Mucosa of descending colon (tissue), 3 donors: ENCODE results near the gene KIFC1. TPM values are rescaled to one million over a fixed set of nuclear protein-coding genes. Genes with fewer than 3 reads are reported as not detected.
A peak's percentile ranks its signal among the peaks of the same experiment; 100 is the strongest.

Experiments used
- ATAC-seq: fragments of 200-7000 bp; cut with Tn5 transposase; one replicate; pipeline ENCODE4 v1.9.1; 2020; ENCODE audit warnings: mild to moderate bottlenecking, moderate library complexity
- DNase-seq, 3 donors: peaks; one replicate each; pipeline ENCODE4 v3.0.0-alpha.2; 2020
- H3K36me3 ChIP-seq: fragments of 200-600 bp; one replicate; pipeline ENCODE4 v1.8.0; 2021; ENCODE audit warnings: low read depth, mild to moderate bottlenecking
- H3K4me1 ChIP-seq: fragments of 200-600 bp; one replicate; pipeline ENCODE4 v1.8.0; 2021; ENCODE audit warnings: low read depth, mild to moderate bottlenecking
- H3K4me3 ChIP-seq: fragments of 200-600 bp; one replicate; pipeline ENCODE4 v1.8.0; 2021; ENCODE audit warnings: mild to moderate bottlenecking
- H3K9me3 ChIP-seq: fragments of 200-600 bp; one replicate; pipeline ENCODE4 v1.8.0; 2021; ENCODE audit warnings: mild to moderate bottlenecking
- CTCF ChIP-seq: fragments of 200-600 bp; IDR thresholded peaks from one replicate; pipeline ENCODE4 v1.8.0; 2022; ENCODE audit warnings: antibody characterized with exemption, mild to moderate bottlenecking
- intact Hi-C, 2 donors: fragments of 100-400 bp; cut with DNase I in 1 of 2; cut with micrococcal nuclease in 1 of 2; formaldehyde crosslinking; loops; one replicate each; pipeline versions ENCODE4 v1.11.0 to v1.11.1; 2022; cut with DNase I, micrococcal nuclease
- total RNA-seq, 3 donors: library from RNA; stranded (reverse); fragmentation: NEBNext Ultra II Directional in 2 of 3; extraction: Animal tissue kit (Norgen Biotek cat#: 25700) in 2 of 3; gene quantifications; one replicate each; pipeline versions ENCODE4 v1.2.1 to v1.2.4, GENCODE V29; 2021 to 2023
- donor health status: DM: no; HTN: no; CAD: no; lungs with moderate emphysema.
- donor health status: DM: no; HTN: no; CAD: no.
- donor health status: DM: no; HTN: yes; CAD: no.

Gene KIFC1
- total RNA-seq, 3 donors from 2014 or later, result 3.5 to 21.1 (median 6.3) TPM

- H3K36me3 ChIP-seq, result no peaks in the 10 kb centered on the region
- intact Hi-C loops, result no loop called here
- no peak overlapping the region for H3K4me3 ChIP-seq
- no peaks in the 10 kb centered on the region for H3K9me3 ChIP-seq
- peaks cover 15% of the 10 kb centered on the region for H3K4me1 ChIP-seq
- DNase-seq (no peak), ATAC-seq (no peak)
- TF ChIP-seq CTCF, result no peak
These were observed 60.0 kb downstream of the KIFC1 start for GRCh38 chr6:33451606-33452005.

GRCh38 chr6:33452496-33452895 lies 60.9 kb downstream of the KIFC1 start:
- no peak for TF ChIP-seq CTCF
- Histone ChIP-seq H3K9me3 (no peaks in the 10 kb centered on the region), H3K4me1 (peaks cover 15% of the 10 kb centered on the region), H3K36me3 (no peaks in the 10 kb centered on the region), H3K4me3 (no peak overlapping the region)
- DNase-seq (no peak), ATAC-seq (no peak)
- intact Hi-C loops, result no loop called here

GRCh38 chr6:33453393-33454008 lies 61.9 kb downstream of the KIFC1 start:
- no peaks in the 10 kb centered on the region for H3K9me3 ChIP-seq
- intact Hi-C loops, result no loop called here

GRCh38 chr6:33454009-33454946 lies 62.7 kb downstream of the KIFC1 start, which contains the start of gene ZBTB9:
TSS of gene ZBTB9 (plus strand) at chr6:33454576. CDS start at chr6:33455101, 525 bp downstream.
- no peak for TF ChIP-seq CTCF
- intact Hi-C loops, result no loop called here
- Histone ChIP-seq H3K36me3 (no peaks in the 10 kb centered on the region), H3K9me3 (no peaks in the 10 kb centered on the region), H3K4me1 (peaks cover 15% of the 10 kb centered on the region), H3K4me3 (peak within 1 kb of the TSS; percentile 45)
- ATAC-seq (peak; percentile 100), DNase-seq (peak; percentile 97 to 98 (median 98))

More at GRCh38 chr6:33453393-33454008, 61.9 kb downstream of the KIFC1 start:
- no peak for TF ChIP-seq CTCF
- ATAC-seq, result no peak
- H3K4me3 ChIP-seq, result peak overlapping the region; percentile 45
- peaks cover 15% of the 10 kb centered on the region for H3K4me1 ChIP-seq
- no peaks in the 10 kb centered on the region for H3K36me3 ChIP-seq
- DNase-seq, result no peak

GRCh38 chr6:33455051-33455450 lies 63.4 kb downstream of the KIFC1 start:
- no peak for ATAC-seq
- Histone ChIP-seq H3K4me1 (peaks cover 15% of the 10 kb centered on the region), H3K36me3 (no peaks in the 10 kb centered on the region), H3K9me3 (no peaks in the 10 kb centered on the region), H3K4me3 (no peak overlapping the region)
- intact Hi-C loops, result no loop called here
- no peak for TF ChIP-seq CTCF
- DNase-seq, result no peak
